A673 (cell line): ENCODE data around the gene ABCC11. TPM values are rescaled to one million over a fixed set of nuclear protein-coding genes. Genes with fewer than 3 reads are reported as not detected.

Experiments used
- BruUV-seq: library from RNA; stranded (reverse); fragments of 400-500 nt; replicated peaks from 2 replicates; lab custom pipeline; 2021; lab: Mats Ljungman, UMichigan
- CTCF ChIA-PET: fragments of 300-600 bp; sonication (Branson Sonifier 250); formaldehyde crosslinking; loops from one replicate; lab custom pipeline; 2022; ENCODE audit warnings: antibody characterized with exemption; lab: Charles Lee
- POLR2A ChIA-PET: fragments of 300-600 bp; sonication (Branson Sonifier 250); formaldehyde crosslinking; loops from one replicate; lab custom pipeline; 2022; ENCODE audit warnings: antibody characterized with exemption; ENCODE audit not compliant: low non-redundant PET; lab: Charles Lee
- DNase-seq: peaks from one replicate; pipeline ENCODE4 v3.0.0-alpha.2; 2015; ENCODE audit warnings: low spot score
- H3K27ac ChIP-seq: fragments of 200-600 bp; sonication (generic); 2 replicates; pipeline ENCODE4 v1.5.1; 2016; ENCODE audit warnings: mixed run types, low read depth, mild to moderate bottlenecking, mixed read lengths, antibody characterized with exemption, low read length; ENCODE audit not compliant: poor library complexity, severe bottlenecking
- H3K27me3 ChIP-seq: fragments of 200-600 bp; sonication (generic); replicated peaks from 2 replicates; pipeline ENCODE4 v1.6.1; 2017; ENCODE audit warnings: mixed run types, low read depth, mild to moderate bottlenecking, mixed read lengths, antibody characterized with exemption, low read length; ENCODE audit not compliant: insufficient read depth, poor library complexity
- H3K36me3 ChIP-seq: fragments of 200-600 bp; sonication (generic); 2 replicates; pipeline ENCODE4 v1.6.1; 2016; ENCODE audit warnings: mixed run types, mild to moderate bottlenecking, mixed read lengths, antibody characterized with exemption, low read length; ENCODE audit not compliant: insufficient read depth, poor library complexity, severe bottlenecking
- H3K4me1 ChIP-seq: fragments of 200-600 bp; sonication (generic); 2 replicates; pipeline ENCODE4 v1.6.1; 2017; ENCODE audit warnings: mixed run types, mild to moderate bottlenecking, mixed read lengths, antibody characterized with exemption, low read length; ENCODE audit not compliant: insufficient read depth, poor library complexity, severe bottlenecking
- H3K4me3 ChIP-seq: fragments of 200-600 bp; sonication (generic); 2 replicates; pipeline ENCODE4 v1.5.1; 2016; ENCODE audit warnings: low read depth, mixed run types, mild to moderate bottlenecking, mixed read lengths, low read length; ENCODE audit not compliant: poor library complexity, severe bottlenecking
- H3K9me3 ChIP-seq: fragments of 200-600 bp; sonication (generic); 2 replicates; pipeline ENCODE4 v1.6.1; 2016; ENCODE audit warnings: mixed run types, low read depth, mild to moderate bottlenecking, mixed read lengths, antibody characterized with exemption, low read length; ENCODE audit not compliant: poor library complexity, severe bottlenecking
- CTCF ChIP-seq: fragments of 300-800, 200-600 bp; sonication (generic); conservative IDR thresholded peaks from 2 replicates; pipeline ENCODE4 v1.5.1; 2017; ENCODE audit warnings: low read depth, mild to moderate bottlenecking, antibody characterized with exemption, low read length, moderate library complexity, mixed read lengths
- EZH2 ChIP-seq: fragments of 200-600 bp; sonication (generic); IDR thresholded peaks from 2 replicates; pipeline ENCODE4 v1.6.1; 2017; ENCODE audit warnings: borderline replicate concordance, low read depth, mild to moderate bottlenecking, mixed read lengths, antibody characterized with exemption, low read length; ENCODE audit not compliant: poor library complexity, severe bottlenecking
- intact Hi-C: fragments of 100-400 bp; cut with micrococcal nuclease; formaldehyde crosslinking; loops from one replicate; pipeline ENCODE4 v1.10.0; 2022; ENCODE audit not compliant: unreplicated experiment
- total RNA-seq: library from RNA; stranded (reverse); gene quantifications from 2 replicates; pipeline ENCODE4 v1.2.3, GENCODE V29; 2021

The ABCC11 gene
- total RNA-seq, 1 experiment from 2014 or later, result not detected

DNA sequence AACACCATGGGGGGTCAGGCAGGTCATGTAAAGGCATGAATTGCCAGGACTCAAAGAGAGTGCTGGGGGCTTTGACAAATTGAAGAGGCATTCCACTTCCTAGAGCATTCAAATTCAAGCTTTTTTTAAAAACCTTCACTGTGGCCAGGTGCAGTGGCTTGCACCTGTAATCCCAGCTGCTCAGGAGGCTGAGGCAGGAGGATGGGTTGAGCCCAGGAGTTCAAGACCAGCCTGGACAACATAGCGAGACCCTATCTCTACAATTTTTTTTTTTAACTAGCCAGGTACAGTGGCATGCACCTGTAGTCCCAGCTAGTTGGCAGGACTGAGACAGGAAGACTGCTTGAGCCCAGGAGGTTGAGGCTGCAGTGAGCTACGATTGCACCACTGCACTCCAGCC, 108.8 kb downstream of the ABCC11 start:
- no peak for DNase-seq
- no TSS peak for BruUV-seq
- no peaks in the 10 kb centered on the region for H3K9me3 ChIP-seq
- ChIA-PET CTCF (interaction anchor here (0.7 kb wide), 2 partner anchors 15 to 26 kb away, joined by 3 read pairs; no protein-coding TSS in a partner anchor), POLR2A (no interaction called here)
- no peaks in the 10 kb centered on the region for H3K36me3 ChIP-seq
- no peak for TF ChIP-seq EZH2
- no peak for TF ChIP-seq CTCF
- no peaks in the 10 kb centered on the region for H3K27me3 ChIP-seq
- no peak overlapping the region for H3K4me3 ChIP-seq
- intact Hi-C loops, result no loop called here
- no peak overlapping the region for H3K27ac ChIP-seq
- no peaks in the 10 kb centered on the region for H3K4me1 ChIP-seq

- no TSS peak for BruUV-seq
- Histone ChIP-seq H3K9me3 (no peaks in the 10 kb centered on the region), H3K36me3 (no peaks in the 10 kb centered on the region), H3K27me3 (no peaks in the 10 kb centered on the region), H3K4me3 (no peak overlapping the region), H3K4me1 (no peaks in the 10 kb centered on the region), H3K27ac (no peak overlapping the region)
- DNase-seq, result no peak
- no peak for TF ChIP-seq CTCF
- TF ChIP-seq EZH2, result no peak
- POLR2A ChIA-PET, result no interaction called here
- CTCF ChIA-PET, result no interaction called here
- intact Hi-C loops, result no loop called here
Measured at GRCh38 chr16:48137822-48138221, 109.5 kb downstream of the ABCC11 start.

DNA sequence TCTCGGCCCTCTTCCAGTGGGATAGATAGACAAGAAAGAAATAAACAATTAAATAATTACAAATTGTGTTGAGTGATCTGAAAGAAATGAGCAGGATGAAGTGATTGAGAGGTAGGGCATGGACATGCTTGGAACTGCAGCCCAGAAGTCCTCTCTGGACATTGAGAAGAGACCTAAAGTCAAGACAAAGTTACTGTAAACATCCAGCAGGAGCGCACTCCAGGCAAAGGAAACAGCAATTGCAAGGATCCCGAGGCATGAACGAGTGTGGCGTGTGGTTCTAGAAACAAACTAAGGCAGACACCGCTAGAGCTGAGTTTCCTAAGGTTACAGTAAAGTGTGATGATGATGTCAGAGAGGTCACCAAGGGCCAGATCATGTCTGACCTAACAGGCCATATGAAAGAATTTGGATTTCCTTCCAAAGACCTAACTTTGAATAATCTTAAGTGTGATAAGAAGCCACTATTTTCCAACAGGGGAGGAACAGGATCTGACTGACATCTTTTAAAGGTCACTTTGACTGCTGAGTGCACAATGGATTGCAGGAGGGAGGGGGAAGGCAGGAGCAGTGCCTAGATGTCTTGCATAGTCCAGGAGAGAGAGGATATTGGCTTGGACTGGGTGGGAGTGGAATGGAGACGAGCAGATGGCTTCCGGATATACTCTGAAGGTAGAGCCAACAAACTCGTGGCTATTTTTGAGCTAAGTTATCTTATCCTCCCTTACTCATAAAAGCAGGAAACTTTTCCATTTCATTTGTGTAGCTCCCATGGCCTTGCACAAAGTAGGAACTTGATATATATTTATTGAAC, 110.6 kb downstream of the ABCC11 start:
- TF ChIP-seq EZH2 (no peak), CTCF (no peak)
- Histone ChIP-seq H3K27ac (no peak overlapping the region), H3K9me3 (no peaks in the 10 kb centered on the region), H3K4me1 (no peaks in the 10 kb centered on the region), H3K27me3 (no peaks in the 10 kb centered on the region), H3K36me3 (no peaks in the 10 kb centered on the region), H3K4me3 (no peak overlapping the region)
- BruUV-seq, result no TSS peak
- POLR2A ChIA-PET, result no interaction called here
- intact Hi-C loops, result no loop called here
- no peak for DNase-seq
- CTCF ChIA-PET, result no interaction called here
